HepG2 (cell line): Measurements from ENCODE around the gene SIX3. TPM values are rescaled to one million over a fixed set of nuclear protein-coding genes. Genes with fewer than 3 reads are reported as not detected.

ENCODE experiments used
- AKNA ChIP-seq: sonication (generic); formaldehyde crosslinking; IDR thresholded peaks from 2 replicates; pipeline ENCODE4 v1.4.0; 2020; ENCODE audit warnings: missing genetic modification reagents, borderline replicate concordance
- CENPBD1 ChIP-seq: sonication (generic); formaldehyde crosslinking; IDR thresholded peaks from 2 replicates; pipeline ENCODE4 v1.8.0; 2022; ENCODE audit warnings: missing genetic modification reagents, low read depth, mild to moderate bottlenecking, borderline replicate concordance
- DRAP1 ChIP-seq: IDR thresholded peaks from 2 replicates; pipeline ENCODE4 v1.6.1; 2016; ENCODE audit warnings: missing genetic modification reagents, missing compliant biosample characterization
- HIVEP1 ChIP-seq: sonication (generic); formaldehyde crosslinking; IDR thresholded peaks from 2 replicates; pipeline ENCODE4 v1.4.0; 2020; ENCODE audit warnings: mild to moderate bottlenecking, missing genetic modification reagents
- HNRNPL ChIP-seq: fragments of 200-400 bp; formaldehyde crosslinking; IDR thresholded peaks from 2 replicates; pipeline ENCODE4 v1.6.1; 2017; ENCODE audit warnings: mild to moderate bottlenecking, low read depth, low read length
- KLF15 ChIP-seq: sonication (generic); formaldehyde crosslinking; IDR thresholded peaks from 2 replicates; pipeline ENCODE4 v1.8.1; 2023; ENCODE audit warnings: borderline replicate concordance, mild to moderate bottlenecking, inconsistent platforms, missing genetic modification reagents, mixed read lengths
- KMT2A ChIP-seq: sonication (generic); formaldehyde crosslinking; IDR thresholded peaks from 2 replicates; pipeline ENCODE4 v1.4.0; 2020; ENCODE audit warnings: missing genetic modification reagents
- NFKBIZ ChIP-seq: IDR thresholded peaks from 2 replicates; pipeline ENCODE4 v1.6.1; 2018; ENCODE audit warnings: missing genetic modification reagents, missing compliant biosample characterization
- PRPF4 ChIP-seq: fragments of 200-400 bp; formaldehyde crosslinking; IDR thresholded peaks from 2 replicates; pipeline ENCODE4 v1.6.1; 2016; ENCODE audit warnings: low read length, low read depth; ENCODE audit not compliant: poor library complexity, severe bottlenecking
- TCF7 ChIP-seq: sonication (generic); IDR thresholded peaks from 2 replicates; pipeline ENCODE4 v1.6.1; 2016; ENCODE audit warnings: antibody characterized with exemption, low read depth
- TEAD3 ChIP-seq: optimal IDR thresholded peaks from 2 replicates; pipeline ENCODE3; 2016; ENCODE audit warnings: borderline replicate concordance
- ZFAT ChIP-seq: sonication (generic); formaldehyde crosslinking; conservative IDR thresholded peaks from 2 replicates; pipeline ENCODE4 v1.8.1; 2023; ENCODE audit warnings: missing genetic modification reagents, inconsistent platforms
- ZNF24 ChIP-seq: fragments of 450-650 bp; IDR thresholded peaks from 2 replicates; pipeline ENCODE4 v1.6.1; 2017; ENCODE audit warnings: antibody characterized with exemption, mild to moderate bottlenecking
- ZNF451 ChIP-seq: sonication (generic); formaldehyde crosslinking; IDR thresholded peaks from 2 replicates; pipeline ENCODE4 v1.5.0; 2020; ENCODE audit warnings: mild to moderate bottlenecking, missing genetic modification reagents
- ZNF501 ChIP-seq: sonication (generic); formaldehyde crosslinking; IDR thresholded peaks from 2 replicates; pipeline ENCODE4 v1.5.1; 2020; ENCODE audit warnings: mild to moderate bottlenecking, moderate library complexity, missing genetic modification reagents
- ZNF557 ChIP-seq: sonication (generic); formaldehyde crosslinking; IDR thresholded peaks from 2 replicates; pipeline ENCODE4 v1.4.0; 2020; ENCODE audit warnings: missing genetic modification reagents
- ZNF609 ChIP-seq: sonication (generic); formaldehyde crosslinking; IDR thresholded peaks from 2 replicates; pipeline ENCODE4 v1.4.0; 2020; ENCODE audit warnings: mild to moderate bottlenecking, missing genetic modification reagents, borderline replicate concordance
- ZNF619 ChIP-seq: sonication (generic); formaldehyde crosslinking; IDR thresholded peaks from 2 replicates; pipeline ENCODE4 v1.4.0; 2020; ENCODE audit warnings: mild to moderate bottlenecking, missing genetic modification reagents
- ZNF674 ChIP-seq: sonication (generic); formaldehyde crosslinking; IDR thresholded peaks from 2 replicates; pipeline ENCODE4 v1.5.0; 2020; ENCODE audit warnings: low read depth, mild to moderate bottlenecking, missing genetic modification reagents
- ZZZ3 ChIP-seq: sonication (generic); formaldehyde crosslinking; IDR thresholded peaks from 2 replicates; pipeline ENCODE4 v1.4.0; 2020; ENCODE audit warnings: missing genetic modification reagents, mild to moderate bottlenecking, borderline replicate concordance
- polyA plus RNA-seq, 8 experiments: library from polyadenylated mRNA; depleted of rRNA in 3 of 8; stranded (reverse) in 7 of 8; unstranded in 1 of 8; fragments of >200 nt; fragmentation: Illumina TruSeq in 4 of 8; extraction: Trizol in 4 of 8; gene quantifications; 2 replicates each; pipeline versions ENCODE4 v1.2.1 to v1.2.3, GENCODE V29; 2011 to 2016; ENCODE audit warnings: low read depth in 4 of 8, missing spikeins in 1 of 8, mixed read lengths in 1 of 8; ENCODE audit not compliant: insufficient read depth in 1 of 8
- total RNA-seq, 5 experiments: library from RNA; depleted of rRNA; stranded (reverse); fragments of >200 nt; fragmentation: Illumina TruSeq; extraction: Trizol; gene quantifications; 2 replicates each; pipeline ENCODE4 v1.2.3, GENCODE V29; 2016; ENCODE audit warnings: low read depth in 1 of 5

Gene SIX3
- total and polyA plus RNA-seq, 2 of the 13 experiments (the other 11 are each of a cell fraction or from before 2014, with no cell fraction given): not detected

- TF ChIP-seq TEAD3 (CRISPR knock-in tag) (no peak), AKNA (CRISPR knock-in tag) (no peak), KMT2A (CRISPR knock-in tag) (0 out of 2 replicates have a peak, but pooled peaks have one; percentile 44), ZNF451 (CRISPR knock-in tag) (peak; percentile 84), NFKBIZ (no peak), TCF7 (no peak), ZNF24 (no peak), HNRNPL (no peak), ZNF557 (CRISPR knock-in tag) (no peak), CENPBD1 (CRISPR knock-in tag) (no peak), ZFAT (no peak), ZNF501 (CRISPR knock-in tag) (peak; percentile 77), KLF15 (CRISPR knock-in tag) (no peak), PRPF4 (no peak), DRAP1 (no peak), ZNF609 (CRISPR knock-in tag) (peak; percentile 49; the same call in 1 of the 2 replicates), ZNF619 (no peak; the same call in 1 of the 2 replicates), HIVEP1 (CRISPR knock-in tag) (peak; percentile 64), ZNF674 (no peak), ZZZ3 (CRISPR knock-in tag) (no peak)
Observed at GRCh38 chr2:44952143-44952805, 10.8 kb downstream of the SIX3 start (continued).
